ENCODE data around the gene CORO7.

GRCh38 chr16:4408323-4408690 lies 8.1 kb downstream of the CORO7 start:
- no peak for TF ChIP-seq POLR2A (IDR thresholded peaks at IDR 0.05)
- no peak for TF ChIP-seq CTCF (IDR thresholded peaks at IDR 0.05)
- no peak for TF ChIP-seq POLR2AphosphoS5 (IDR thresholded peaks at IDR 0.05)
- no peak for TF ChIP-seq EP300 (IDR thresholded peaks at IDR 0.05)
